SJCRH30 (cell line): ENCODE measurements around the gene IRX5. TPM values are rescaled to one million over a fixed set of nuclear protein-coding genes. Genes with fewer than 3 reads are reported as not detected.

Experiments
- DNase-seq, 2 experiments: peaks; one replicate each; pipeline ENCODE4 v3.0.0-alpha.2; 2015 to 2020
- H3K27ac ChIP-seq: fragments of 250-450 bp; sonication (Bioruptor Pico); 2 replicates; pipeline ENCODE4 v1.5.1; 2020; ENCODE audit warnings: mild to moderate bottlenecking, moderate library complexity
- H3K27me3 ChIP-seq: fragments of 250-450 bp; sonication (Bioruptor Pico); 2 replicates; pipeline ENCODE4 v1.5.1; 2020; ENCODE audit warnings: mild to moderate bottlenecking, moderate library complexity
- H3K36me3 ChIP-seq: fragments of 250-450 bp; sonication (Bioruptor Pico); 2 replicates; pipeline ENCODE4 v1.5.1; 2020; ENCODE audit warnings: mild to moderate bottlenecking, moderate library complexity
- H3K4me1 ChIP-seq: fragments of 250-450 bp; sonication (Bioruptor Pico); 2 replicates; pipeline ENCODE4 v1.5.1; 2020; ENCODE audit warnings: mild to moderate bottlenecking, moderate library complexity
- H3K4me3 ChIP-seq: fragments of 250-450 bp; sonication (Bioruptor Pico); 2 replicates; pipeline ENCODE4 v1.5.1; 2020; ENCODE audit warnings: mild to moderate bottlenecking, moderate library complexity
- H3K9me3 ChIP-seq: fragments of 250-450 bp; sonication (Bioruptor Pico); replicated peaks from 2 replicates; pipeline ENCODE4 v1.5.1; 2020; ENCODE audit warnings: mild to moderate bottlenecking, moderate library complexity
- total RNA-seq: library from RNA; depleted of rRNA; stranded (reverse); fragments of >200 nt; shearing (Covaris generic); gene quantifications from 2 replicates; pipeline ENCODE4 v1.2.3, GENCODE V29; 2014

The IRX5 gene
- total RNA-seq, 1 experiment from 2014 or later, result 11.4 TPM

DNA sequence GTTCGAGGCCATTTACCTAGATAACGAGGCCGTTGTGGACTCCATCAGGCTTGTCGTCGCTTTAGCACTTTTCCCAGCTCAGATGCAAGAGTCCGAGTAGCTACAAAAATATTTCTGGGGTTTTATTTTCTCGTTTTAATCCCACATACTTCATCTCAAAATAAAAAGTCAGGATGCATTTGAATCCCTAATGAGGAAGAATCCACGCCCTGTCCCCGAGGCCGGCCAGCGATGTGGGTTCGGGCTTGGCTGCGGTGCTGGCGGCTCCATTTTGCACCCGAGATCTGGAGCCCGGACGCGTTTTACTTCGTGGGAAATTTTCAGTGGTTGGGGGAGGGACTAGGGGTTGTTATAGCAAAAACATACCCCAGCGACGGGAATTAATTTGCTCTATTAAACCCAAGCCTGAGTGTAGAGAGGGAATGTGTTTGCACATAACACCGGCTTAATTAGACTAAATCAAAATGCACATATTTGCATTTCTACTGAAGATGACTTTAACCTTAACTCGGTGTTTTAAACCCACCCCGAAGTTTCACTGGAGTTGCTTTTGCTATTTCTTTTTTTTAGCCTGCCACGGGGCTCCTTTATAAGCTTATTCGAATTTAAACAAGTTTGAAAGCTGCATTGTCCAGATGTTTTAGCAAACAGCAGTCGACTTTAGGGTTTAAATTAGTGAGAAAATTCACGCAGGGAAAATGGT lies 4.8 kb downstream of the IRX5 start:
- Histone ChIP-seq H3K4me3 (no peak overlapping the region), H3K4me1 (no peaks in the 10 kb centered on the region), H3K9me3 (no peaks in the 10 kb centered on the region), H3K36me3 (peaks cover 38% of the 10 kb centered on the region), H3K27ac (no peak overlapping the region), H3K27me3 (no peaks in the 10 kb centered on the region)
- no peak for DNase-seq

DNA sequence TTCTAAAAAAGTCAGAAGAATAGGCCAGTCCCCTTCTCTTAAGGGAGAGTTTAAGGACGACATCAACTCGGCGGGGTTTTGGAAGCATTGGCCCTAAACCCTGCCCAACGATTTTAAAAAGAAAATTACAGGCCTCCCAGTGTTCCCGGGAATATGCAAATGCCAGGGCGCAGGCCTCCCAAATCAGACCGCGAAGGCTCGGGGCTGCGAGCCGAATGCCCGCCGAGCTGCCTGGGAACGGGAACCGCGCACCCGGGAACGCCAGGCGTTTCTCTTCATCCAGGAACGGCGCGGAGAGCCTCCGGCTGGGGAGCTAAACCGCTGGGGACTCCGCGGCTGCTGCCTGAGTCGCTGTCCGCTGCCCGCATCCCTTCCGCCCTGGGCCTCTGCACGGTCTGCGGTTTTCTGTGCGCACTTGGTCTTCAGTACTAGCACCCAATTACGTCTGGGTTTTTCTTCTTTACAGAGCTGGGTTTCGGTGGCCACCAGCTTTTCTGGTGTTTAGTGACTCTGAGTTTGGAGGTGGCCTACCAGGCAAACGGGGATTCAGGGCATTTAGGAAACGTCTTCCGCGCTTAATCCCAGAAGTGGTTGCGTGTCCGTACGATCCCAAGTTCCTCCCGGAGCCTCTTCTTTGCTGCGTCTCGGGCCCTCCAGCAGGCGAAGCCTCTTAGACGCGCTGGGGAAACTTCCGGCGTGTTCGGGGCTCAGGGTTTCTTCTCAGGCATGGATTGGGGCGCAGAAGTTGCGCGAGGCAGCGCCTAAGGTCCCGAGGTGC lies 5.7 kb downstream of the IRX5 start:
- Histone ChIP-seq H3K27me3 (no peaks in the 10 kb centered on the region), H3K36me3 (peaks cover 38% of the 10 kb centered on the region), H3K27ac (no peak overlapping the region), H3K4me3 (no peak overlapping the region), H3K4me1 (no peaks in the 10 kb centered on the region), H3K9me3 (no peaks in the 10 kb centered on the region)
- no peak for DNase-seq

DNA sequence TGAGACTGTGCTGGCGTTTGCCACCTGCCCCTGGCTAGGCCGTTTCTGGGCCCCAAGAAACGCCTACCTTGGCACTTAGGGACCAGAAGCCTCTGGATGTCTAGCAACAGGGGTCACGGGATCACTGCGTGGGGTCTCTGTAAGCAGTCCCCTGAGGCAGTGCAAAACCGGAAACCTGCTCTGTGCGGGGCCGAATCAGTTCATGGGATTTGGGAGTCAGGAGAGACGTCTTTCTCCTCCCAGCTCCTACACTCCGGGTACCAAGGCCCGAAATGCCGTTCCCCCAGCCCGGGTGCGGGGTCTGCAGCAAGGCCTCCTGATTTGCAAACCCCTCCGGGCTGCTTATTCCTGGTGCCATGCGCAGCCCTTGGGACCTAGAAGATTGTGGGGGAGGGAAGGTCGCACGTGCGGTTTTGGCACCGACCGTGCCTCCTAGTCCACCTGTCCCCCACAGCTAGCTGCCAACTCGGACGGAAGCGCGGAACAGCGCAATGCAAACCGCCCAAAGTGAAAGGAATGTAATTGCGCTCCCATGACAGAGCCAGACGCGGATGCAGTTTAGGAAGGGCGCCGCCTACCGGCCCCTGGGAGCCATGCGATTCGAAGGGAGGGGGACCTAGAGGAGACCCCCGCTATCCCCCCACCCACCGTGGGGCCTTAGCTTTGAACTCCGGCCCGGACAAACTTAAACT lies 6.5 kb downstream of the IRX5 start:
- Histone ChIP-seq H3K27ac (no peak overlapping the region), H3K36me3 (peaks cover 38% of the 10 kb centered on the region), H3K27me3 (no peaks in the 10 kb centered on the region), H3K4me1 (no peaks in the 10 kb centered on the region), H3K9me3 (no peaks in the 10 kb centered on the region), H3K4me3 (no peak overlapping the region)
- DNase-seq, result no peak

DNA sequence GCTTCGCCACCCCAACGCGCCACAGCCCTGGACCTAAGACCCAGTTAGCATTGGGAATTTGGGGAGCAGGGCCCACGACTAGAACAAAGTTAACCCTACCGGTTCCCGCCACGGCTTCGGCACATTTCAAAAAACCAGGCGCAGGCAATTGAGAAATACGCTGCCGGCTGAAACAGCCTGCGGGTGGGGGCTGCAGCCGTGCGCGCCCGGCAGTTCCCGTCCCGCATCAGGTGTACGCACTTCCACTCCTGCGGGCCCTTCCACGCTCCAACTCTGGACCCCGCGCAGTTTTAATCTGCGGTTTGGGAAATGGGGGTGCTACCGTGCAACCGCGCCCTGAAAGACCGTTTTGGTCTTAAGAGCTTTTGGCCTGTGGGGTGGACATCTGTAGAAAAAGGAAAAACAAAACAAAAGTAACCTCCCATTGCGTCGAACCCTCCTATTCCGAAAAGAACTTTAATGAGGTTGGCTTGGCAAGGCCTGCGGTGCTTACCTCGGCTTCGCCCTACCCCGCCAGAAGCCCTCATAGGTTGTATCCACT lies 7.1 kb downstream of the IRX5 start:
- no peak for DNase-seq
- peaks cover 35% of the 10 kb centered on the region for H3K36me3 ChIP-seq
- no peaks in the 10 kb centered on the region for H3K27me3 ChIP-seq
- no peak overlapping the region for H3K27ac ChIP-seq
- no peaks in the 10 kb centered on the region for H3K9me3 ChIP-seq
- H3K4me3 ChIP-seq, result no peak overlapping the region
- H3K4me1 ChIP-seq, result no peaks in the 10 kb centered on the region

GRCh38 chr16:54938212-54939028 lies 7.8 kb downstream of the IRX5 start:
- no peaks in the 10 kb centered on the region for H3K9me3 ChIP-seq
- no peak overlapping the region for H3K27ac ChIP-seq
- peaks cover 33% of the 10 kb centered on the region for H3K36me3 ChIP-seq
- H3K4me3 ChIP-seq, result no peak overlapping the region
- H3K27me3 ChIP-seq, result no peaks in the 10 kb centered on the region
- no peak for DNase-seq
- H3K4me1 ChIP-seq, result no peaks in the 10 kb centered on the region

DNA sequence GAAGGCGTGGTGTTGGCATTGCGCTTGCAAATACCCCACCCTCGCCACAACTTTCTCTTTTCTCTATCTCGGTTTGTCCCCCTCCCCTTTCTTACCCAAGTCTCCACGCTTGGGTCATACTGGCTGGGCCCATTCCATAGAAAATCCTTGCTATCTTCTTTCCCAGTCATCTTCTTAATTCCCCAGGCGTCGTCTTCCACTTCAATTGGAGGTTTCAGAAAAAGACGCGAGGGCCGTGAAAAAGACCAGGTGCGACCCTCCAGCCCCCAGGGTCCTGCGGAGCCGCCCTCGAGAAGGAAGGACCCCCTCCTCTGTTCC lies 8.3 kb downstream of the IRX5 start:
- DNase-seq, result no peak
- H3K4me1 ChIP-seq, result no peaks in the 10 kb centered on the region
- no peak overlapping the region for H3K27ac ChIP-seq
- H3K27me3 ChIP-seq, result no peaks in the 10 kb centered on the region
- peaks cover 28% of the 10 kb centered on the region for H3K36me3 ChIP-seq
- H3K4me3 ChIP-seq, result no peak overlapping the region
- no peaks in the 10 kb centered on the region for H3K9me3 ChIP-seq

- no peak for DNase-seq
- H3K9me3 ChIP-seq, result no peaks in the 10 kb centered on the region
These were observed 9.0 kb downstream of the IRX5 start for GRCh38 chr16:54939510-54940278.

DNA sequence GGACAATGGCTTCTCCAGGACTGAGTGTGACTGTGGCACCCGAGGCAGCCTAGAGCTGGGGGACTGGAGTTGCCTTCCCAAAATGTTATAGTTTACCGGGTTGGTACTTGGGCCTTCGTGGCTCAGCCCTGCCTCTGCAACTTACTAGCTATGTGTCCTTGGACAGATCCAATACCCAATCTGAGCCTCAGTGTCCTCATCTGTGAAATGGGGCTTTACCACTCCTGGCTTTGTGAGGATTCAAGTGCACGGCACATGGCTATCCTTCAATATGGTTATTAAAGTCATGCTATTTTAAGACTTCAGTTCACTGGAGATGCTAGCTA lies 9.6 kb downstream of the IRX5 start:
- no peak overlapping the region for H3K4me3 ChIP-seq
- no peak overlapping the region for H3K27ac ChIP-seq
- H3K27me3 ChIP-seq, result no peaks in the 10 kb centered on the region
- no peaks in the 10 kb centered on the region for H3K4me1 ChIP-seq
- H3K9me3 ChIP-seq, result no peaks in the 10 kb centered on the region
- peaks cover 15% of the 10 kb centered on the region for H3K36me3 ChIP-seq
- no peak for DNase-seq

More at GRCh38 chr16:54939510-54940278, 9.0 kb downstream of the IRX5 start:
- no peak overlapping the region for H3K27ac ChIP-seq
- no peak overlapping the region for H3K4me3 ChIP-seq
- H3K4me1 ChIP-seq, result no peaks in the 10 kb centered on the region
- peaks cover 21% of the 10 kb centered on the region for H3K36me3 ChIP-seq
- no peaks in the 10 kb centered on the region for H3K27me3 ChIP-seq

DNA sequence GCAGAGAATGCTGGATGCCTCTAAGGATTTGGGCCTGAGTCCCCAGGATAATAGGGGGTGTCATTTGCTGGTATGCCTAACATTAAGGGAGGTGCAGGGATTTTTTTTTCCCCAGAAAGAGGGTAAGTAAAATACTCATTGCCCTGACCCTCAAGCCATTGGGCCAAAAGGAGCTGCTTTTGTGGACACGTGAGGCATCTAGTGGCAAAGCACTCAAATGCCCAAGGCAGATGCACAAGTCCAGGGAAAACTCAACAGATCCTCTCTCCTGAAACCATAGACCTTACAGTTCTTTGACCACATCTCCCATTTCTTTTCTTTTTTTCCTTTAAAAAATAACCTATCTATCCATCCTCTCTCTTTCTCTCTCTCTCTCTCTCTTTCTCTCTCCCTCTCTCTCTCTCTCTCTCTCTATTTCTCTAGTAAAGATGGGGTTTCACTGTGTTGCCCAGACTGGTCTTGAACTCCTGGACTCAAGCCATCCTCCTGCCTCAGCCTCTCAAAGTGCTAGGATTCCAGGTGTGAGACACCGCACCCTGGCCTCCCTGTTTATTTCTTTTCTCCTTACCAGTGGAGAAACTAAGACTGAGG lies 11.8 kb downstream of the IRX5 start:
- no peak overlapping the region for H3K4me3 ChIP-seq
- H3K4me1 ChIP-seq, result no peaks in the 10 kb centered on the region
- H3K27me3 ChIP-seq, result no peaks in the 10 kb centered on the region
- DNase-seq, result no peak
- no peak overlapping the region for H3K27ac ChIP-seq
- H3K36me3 ChIP-seq, result no peaks in the 10 kb centered on the region; the same call in 1 of the 2 replicates
- no peaks in the 10 kb centered on the region for H3K9me3 ChIP-seq

DNA sequence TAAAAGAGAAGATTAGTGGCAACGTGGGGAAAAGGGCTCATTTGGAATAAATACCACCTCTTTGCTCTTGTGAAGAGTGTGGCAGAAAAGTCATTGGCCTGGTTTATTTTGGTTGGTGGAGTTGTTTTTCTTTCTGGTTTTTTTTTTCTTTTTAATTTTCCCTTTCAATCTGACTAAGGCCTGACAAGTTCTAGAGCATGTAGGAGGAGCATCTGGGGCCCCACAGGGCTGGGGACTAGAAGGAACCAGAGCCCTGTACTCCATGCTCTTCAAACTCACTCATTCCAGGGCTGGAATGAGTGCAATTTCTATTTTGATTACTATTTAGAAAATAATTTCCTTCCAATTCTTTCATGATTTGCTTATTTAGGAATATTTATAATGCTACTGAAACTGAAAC lies 13.3 kb downstream of the IRX5 start:
- Histone ChIP-seq H3K4me3 (no peak overlapping the region), H3K4me1 (no peaks in the 10 kb centered on the region), H3K27me3 (no peaks in the 10 kb centered on the region), H3K27ac (no peak overlapping the region), H3K36me3 (no peaks in the 10 kb centered on the region; the same call in 1 of the 2 replicates), H3K9me3 (no peaks in the 10 kb centered on the region)
- DNase-seq, result no peak

- Histone ChIP-seq H3K9me3 (no peaks in the 10 kb centered on the region), H3K36me3 (no peaks in the 10 kb centered on the region; the same call in 1 of the 2 replicates), H3K27me3 (no peaks in the 10 kb centered on the region), H3K27ac (no peak overlapping the region), H3K4me1 (no peaks in the 10 kb centered on the region), H3K4me3 (no peak overlapping the region)
- no peak for DNase-seq
These were observed 14.4 kb downstream of the IRX5 start for GRCh38 chr16:54945063-54945462.

- H3K27me3 ChIP-seq, result no peaks in the 10 kb centered on the region
These were observed 16.2 kb downstream of the IRX5 start for GRCh38 chr16:54946909-54947308.

GRCh38 chr16:54947616-54948015 lies 17.0 kb downstream of the IRX5 start:
- no peaks in the 10 kb centered on the region for H3K9me3 ChIP-seq
- H3K27ac ChIP-seq, result no peak overlapping the region
- H3K4me3 ChIP-seq, result no peak overlapping the region
- H3K4me1 ChIP-seq, result no peaks in the 10 kb centered on the region
- no peak for DNase-seq
- no peaks in the 10 kb centered on the region for H3K27me3 ChIP-seq
- H3K36me3 ChIP-seq, result no peaks in the 10 kb centered on the region; the same call in 1 of the 2 replicates

More at GRCh38 chr16:54946909-54947308, 16.2 kb downstream of the IRX5 start:
- H3K4me1 ChIP-seq, result no peaks in the 10 kb centered on the region
- no peaks in the 10 kb centered on the region for H3K9me3 ChIP-seq
- no peak for DNase-seq
- no peak overlapping the region for H3K27ac ChIP-seq
- no peak overlapping the region for H3K4me3 ChIP-seq
- no peaks in the 10 kb centered on the region; the same call in 1 of the 2 replicates for H3K36me3 ChIP-seq
